ENCODE measurements around the gene TRAPPC1.

GRCh38 chr17:7959503-7960253 lies 27.9 kb upstream of the TRAPPC1 start:
- TF ChIP-seq EP300 (IDR thresholded peaks at IDR 0.05) (no peak), POLR2A (IDR thresholded peaks at IDR 0.05) (no peak), POLR2AphosphoS5 (IDR thresholded peaks at IDR 0.05) (peak in 1 of 4 donors; percentile 36)
- TF ChIP-seq, protein P1, sequence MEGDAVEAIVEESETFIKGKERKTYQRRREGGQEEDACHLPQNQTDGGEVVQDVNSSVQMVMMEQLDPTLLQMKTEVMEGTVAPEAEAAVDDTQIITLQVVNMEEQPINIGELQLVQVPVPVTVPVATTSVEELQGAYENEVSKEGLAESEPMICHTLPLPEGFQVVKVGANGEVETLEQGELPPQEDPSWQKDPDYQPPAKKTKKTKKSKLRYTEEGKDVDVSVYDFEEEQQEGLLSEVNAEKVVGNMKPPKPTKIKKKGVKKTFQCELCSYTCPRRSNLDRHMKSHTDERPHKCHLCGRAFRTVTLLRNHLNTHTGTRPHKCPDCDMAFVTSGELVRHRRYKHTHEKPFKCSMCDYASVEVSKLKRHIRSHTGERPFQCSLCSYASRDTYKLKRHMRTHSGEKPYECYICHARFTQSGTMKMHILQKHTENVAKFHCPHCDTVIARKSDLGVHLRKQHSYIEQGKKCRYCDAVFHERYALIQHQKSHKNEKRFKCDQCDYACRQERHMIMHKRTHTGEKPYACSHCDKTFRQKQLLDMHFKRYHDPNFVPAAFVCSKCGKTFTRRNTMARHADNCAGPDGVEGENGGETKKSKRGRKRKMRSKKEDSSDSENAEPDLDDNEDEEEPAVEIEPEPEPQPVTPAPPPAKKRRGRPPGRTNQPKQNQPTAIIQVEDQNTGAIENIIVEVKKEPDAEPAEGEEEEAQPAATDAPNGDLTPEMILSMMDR (IDR thresholded peaks at IDR 0.05): no peak

Measured in sigmoid colon (tissue), 4 donors.